Kidney (tissue), 14 donors: Measurements from ENCODE around the gene SBK2. TPM values are rescaled to one million over a fixed set of nuclear protein-coding genes. Genes with fewer than 3 reads are reported as not detected.

Experiments used
- DNase-seq, 5 donors: peaks; one replicate each; pipeline ENCODE4 v3.0.0-alpha.2; 2013 to 2020
- FAIRE-seq: peaks from 2 replicates; lab custom pipeline; 2012; peaks lifted over from hg19 to GRCh38; lab: Jason Lieb, UNC
- H3K27ac ChIP-seq, 2 donors: one replicate each; pipeline ENCODE4 v1.7.0; 2013; ENCODE audit warnings: low read depth in 2 of 2, low read length in 2 of 2, inconsistent platforms in 1 of 2
- H3K27me3 ChIP-seq: one replicate; pipeline ENCODE4 v1.7.1; 2013; ENCODE audit warnings: low read length, inconsistent platforms; ENCODE audit not compliant: control insufficient read depth, insufficient read depth
- H3K36me3 ChIP-seq, 3 donors: one replicate each; pipeline versions ENCODE4 v1.7.0 to v1.7.1; 2013; ENCODE audit warnings: low read length in 3 of 3, control low read depth in 1 of 3, inconsistent platforms in 1 of 3; ENCODE audit not compliant: insufficient read depth in 3 of 3, control insufficient read depth in 2 of 3
- H3K4me1 ChIP-seq, 3 donors: one replicate each; pipeline versions ENCODE4 v1.7.0 to v1.7.1; 2013; ENCODE audit warnings: low read length in 3 of 3, inconsistent platforms in 1 of 3, low read depth in 1 of 3; ENCODE audit not compliant: control insufficient read depth in 2 of 3, insufficient read depth in 2 of 3
- H3K4me3 ChIP-seq, 3 donors: one replicate each; pipeline versions ENCODE4 v1.7.0 to v1.8.1; 2013; ENCODE audit warnings: low read length in 3 of 3, control low read depth in 1 of 3, inconsistent platforms in 1 of 3
- H3K9ac ChIP-seq, 3 donors: one replicate each; pipeline versions ENCODE4 v1.7.0 to v1.7.1; 2013; ENCODE audit warnings: low read length in 3 of 3, control low read depth in 1 of 3, inconsistent platforms in 1 of 3
- H3K9me3 ChIP-seq, 3 donors: one replicate each; pipeline versions ENCODE4 v1.7.0 to v1.7.1; 2013; ENCODE audit warnings: low read length in 3 of 3, control low read depth in 1 of 3, inconsistent platforms in 1 of 3; ENCODE audit not compliant: control insufficient read depth in 2 of 3, insufficient read depth in 1 of 3
- intact Hi-C: fragments of 100-400 bp; cut with DNase I; formaldehyde crosslinking; loops from one replicate; pipeline ENCODE4 v1.11.1; 2022
- polyA plus RNA-seq: library from polyadenylated mRNA; stranded (reverse); fragments of 350-450 nt; fragmentation: Illumina TruSeq; extraction: RNeasy Lipid Tissue Mini Kit (QIAGEN cat#74804); gene quantifications from one replicate; pipeline ENCODE4 v1.2.3, GENCODE V29; 2014; ENCODE audit warnings: low read depth, low replicate concordance; ENCODE audit not compliant: insufficient read depth
- total RNA-seq: library from RNA; stranded (reverse); fragmentation: NEBNext Ultra II Directional; extraction: Animal tissue kit (Norgen Biotek cat#: 25700); gene quantifications from one replicate; pipeline ENCODE4 v1.2.1, GENCODE V29; 2021
- TF ChIP-seq, protein P1 (sequence below): IDR thresholded peaks from 3 replicates; pipeline ENCODE4 v1.5.1; 2012; ENCODE audit warnings: mild to moderate bottlenecking, moderate library complexity, borderline replicate concordance; ENCODE audit not compliant: insufficient read depth; ENCODE audit errors: extremely low read depth
- donor health status: control.
- donor health status: control.
- donor health status: control.
- donor health status: control.
- donor health status: control.
- donor health status: DM: yes; HTN: yes; CAD: no.
- donor health status: Normal renal cell carcinoma (clear cell type).

Gene SBK2
- total and polyA plus RNA-seq, 2 donors from 2014 or later = not detected

DNA sequence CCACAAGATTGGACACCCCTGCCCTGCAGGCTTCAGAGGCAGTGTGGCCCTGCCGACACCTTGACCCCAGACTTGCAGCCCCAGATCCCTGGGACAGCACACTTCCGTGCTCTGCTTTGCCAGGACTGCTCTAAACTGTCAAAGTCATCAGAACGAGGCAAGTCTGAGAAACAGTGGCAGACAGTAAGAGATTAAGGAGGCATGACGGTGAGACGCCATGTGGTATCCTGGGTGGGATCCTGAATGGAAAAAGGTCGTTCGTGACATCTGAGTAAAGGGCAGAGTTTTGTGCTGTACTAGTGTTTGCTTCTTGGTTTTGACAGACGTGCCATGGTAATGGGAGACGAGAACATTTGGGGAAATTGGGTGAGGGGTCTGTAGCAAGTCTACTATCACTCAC, 29.9 kb upstream of the SBK2 start:
- intact Hi-C loops = no loop called here
- Histone ChIP-seq H3K9me3 (no peaks in the 10 kb centered on the region), H3K27me3 (no peaks in the 10 kb centered on the region), H3K9ac (no peak overlapping the region), H3K27ac (no peak overlapping the region), H3K36me3 (no peaks in the 10 kb centered on the region), H3K4me1 (no peaks in the 10 kb centered on the region), H3K4me3 (no peak overlapping the region)
- FAIRE-seq = no peak
- DNase-seq = peak in 2 of 5 donors; percentile 71 to 75
- TF ChIP-seq, protein P1, sequence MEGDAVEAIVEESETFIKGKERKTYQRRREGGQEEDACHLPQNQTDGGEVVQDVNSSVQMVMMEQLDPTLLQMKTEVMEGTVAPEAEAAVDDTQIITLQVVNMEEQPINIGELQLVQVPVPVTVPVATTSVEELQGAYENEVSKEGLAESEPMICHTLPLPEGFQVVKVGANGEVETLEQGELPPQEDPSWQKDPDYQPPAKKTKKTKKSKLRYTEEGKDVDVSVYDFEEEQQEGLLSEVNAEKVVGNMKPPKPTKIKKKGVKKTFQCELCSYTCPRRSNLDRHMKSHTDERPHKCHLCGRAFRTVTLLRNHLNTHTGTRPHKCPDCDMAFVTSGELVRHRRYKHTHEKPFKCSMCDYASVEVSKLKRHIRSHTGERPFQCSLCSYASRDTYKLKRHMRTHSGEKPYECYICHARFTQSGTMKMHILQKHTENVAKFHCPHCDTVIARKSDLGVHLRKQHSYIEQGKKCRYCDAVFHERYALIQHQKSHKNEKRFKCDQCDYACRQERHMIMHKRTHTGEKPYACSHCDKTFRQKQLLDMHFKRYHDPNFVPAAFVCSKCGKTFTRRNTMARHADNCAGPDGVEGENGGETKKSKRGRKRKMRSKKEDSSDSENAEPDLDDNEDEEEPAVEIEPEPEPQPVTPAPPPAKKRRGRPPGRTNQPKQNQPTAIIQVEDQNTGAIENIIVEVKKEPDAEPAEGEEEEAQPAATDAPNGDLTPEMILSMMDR = no peak

DNA sequence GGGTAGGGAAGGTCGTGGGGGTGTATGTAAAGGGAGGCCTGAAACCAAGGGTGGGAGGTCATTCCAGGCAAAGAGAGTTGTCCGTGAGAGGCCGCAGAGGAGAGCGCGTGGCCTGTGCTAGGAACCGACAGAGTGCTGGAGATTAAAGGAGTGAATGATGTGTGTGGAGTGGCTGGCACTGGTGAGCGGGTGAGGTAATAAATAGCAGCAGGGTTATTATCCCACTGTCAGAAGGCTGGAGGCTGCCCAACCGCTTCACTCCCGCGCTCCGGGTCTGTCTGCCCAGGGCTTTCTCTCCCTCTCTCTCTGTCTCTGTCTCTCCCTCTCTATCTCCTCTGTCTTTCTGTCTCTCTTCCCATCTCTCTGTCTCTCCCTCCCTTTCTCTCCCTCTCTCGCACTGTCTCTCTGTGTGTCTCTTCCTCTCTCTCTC, 26.3 kb upstream of the SBK2 start:
- Histone ChIP-seq H3K27me3 (no peaks in the 10 kb centered on the region), H3K27ac (no peak overlapping the region), H3K4me3 (no peak overlapping the region), H3K9ac (no peak overlapping the region), H3K4me1 (no peaks in the 10 kb centered on the region), H3K36me3 (no peaks in the 10 kb centered on the region), H3K9me3 (no peaks in the 10 kb centered on the region)
- TF ChIP-seq, protein P1 = no peak
- peak in 4 of 5 donors; percentile 54 to 72 (median 60) for DNase-seq
- intact Hi-C loops = no loop called here
- FAIRE-seq = no peak

DNA sequence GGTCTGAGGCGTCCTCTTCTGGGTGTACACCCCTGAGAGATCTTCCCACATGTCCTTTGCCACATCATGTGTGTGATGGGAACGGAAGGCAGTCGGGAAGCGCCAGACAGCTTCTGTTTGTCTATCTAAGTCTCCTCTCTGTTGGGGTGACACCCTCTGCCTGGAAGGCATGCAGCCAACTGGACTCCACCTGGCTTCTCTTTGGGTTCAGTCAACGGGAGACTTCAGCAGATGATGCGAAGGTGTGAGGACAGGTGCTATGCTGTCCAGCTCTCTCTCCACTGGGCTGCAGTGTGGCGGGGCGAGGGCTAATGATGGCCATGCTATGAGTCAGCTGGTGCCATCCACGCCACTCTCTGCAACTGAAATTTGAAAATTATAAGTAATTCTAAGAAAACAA, 22.8 kb upstream of the SBK2 start:
- no peaks in the 10 kb centered on the region for H3K4me1 ChIP-seq
- no peaks in the 10 kb centered on the region for H3K27me3 ChIP-seq
- H3K9ac ChIP-seq = no peak overlapping the region
- H3K9me3 ChIP-seq = no peaks in the 10 kb centered on the region
- H3K27ac ChIP-seq = no peak overlapping the region
- intact Hi-C loops = no loop called here
- no peaks in the 10 kb centered on the region for H3K36me3 ChIP-seq
- FAIRE-seq = no peak
- TF ChIP-seq, protein P1 = no peak
- no peak overlapping the region for H3K4me3 ChIP-seq
- DNase-seq = no peak

DNA sequence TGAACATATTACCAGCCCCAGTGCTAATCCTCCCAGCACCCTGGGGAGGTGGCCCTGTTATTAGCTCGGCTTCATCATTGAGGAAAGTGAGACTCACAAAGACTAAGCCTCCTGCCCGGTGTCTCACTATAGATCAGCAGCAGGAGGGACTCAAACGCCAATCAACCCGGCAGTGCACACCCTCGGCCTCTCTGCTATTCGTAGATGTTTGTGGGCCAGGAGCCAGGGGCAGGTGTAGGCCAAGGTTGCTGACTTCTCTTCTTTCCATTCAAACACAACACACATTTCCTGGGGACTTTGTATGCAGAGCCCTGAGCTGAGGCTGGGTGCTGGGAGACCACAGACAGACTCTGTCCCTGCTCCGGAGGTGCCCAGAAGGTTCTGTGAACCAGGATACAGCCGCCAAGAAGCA, 17.8 kb upstream of the SBK2 start:
- Histone ChIP-seq H3K36me3 (no peaks in the 10 kb centered on the region), H3K9me3 (no peaks in the 10 kb centered on the region), H3K27ac (no peak overlapping the region), H3K9ac (no peak overlapping the region), H3K27me3 (no peaks in the 10 kb centered on the region), H3K4me1 (no peaks in the 10 kb centered on the region), H3K4me3 (no peak overlapping the region)
- DNase-seq = no peak
- TF ChIP-seq, protein P1 = no peak
- intact Hi-C loops = no loop called here
- FAIRE-seq = no peak
